NCI-H1436 (cell line): Measurements from ENCODE around the gene CXorf66.
"Not testable (repeated sequence)": the region's sequence is repeated elsewhere in the genome, so short reads cannot be mapped to it uniquely, and the experiment has no call there.

Experiments
- DNase-seq: peaks from one replicate; lab custom pipeline; 2025; lab: John Stamatoyannopoulos, UW

Gene CXorf66, protein sequence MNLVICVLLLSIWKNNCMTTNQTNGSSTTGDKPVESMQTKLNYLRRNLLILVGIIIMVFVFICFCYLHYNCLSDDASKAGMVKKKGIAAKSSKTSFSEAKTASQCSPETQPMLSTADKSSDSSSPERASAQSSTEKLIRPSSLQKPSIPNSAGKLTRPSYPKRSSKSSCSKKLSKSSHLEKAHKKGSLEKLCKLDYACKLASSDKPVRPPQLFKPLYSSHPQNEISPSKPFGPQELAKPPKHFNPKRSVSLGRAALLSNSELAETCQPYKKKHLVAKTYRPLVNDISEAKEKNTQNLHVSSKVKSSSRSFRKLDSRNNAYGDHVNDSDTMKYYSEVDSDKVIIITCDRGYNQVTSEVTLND

GRCh38 chrX:139965421-139965820 is at the start of gene CXorf66:
Gene CXorf66, minus strand, starts transcription at chrX:139965521. Its CDS starts 25 bp downstream, at chrX:139965496.
- DNase-seq = no peak

DNA sequence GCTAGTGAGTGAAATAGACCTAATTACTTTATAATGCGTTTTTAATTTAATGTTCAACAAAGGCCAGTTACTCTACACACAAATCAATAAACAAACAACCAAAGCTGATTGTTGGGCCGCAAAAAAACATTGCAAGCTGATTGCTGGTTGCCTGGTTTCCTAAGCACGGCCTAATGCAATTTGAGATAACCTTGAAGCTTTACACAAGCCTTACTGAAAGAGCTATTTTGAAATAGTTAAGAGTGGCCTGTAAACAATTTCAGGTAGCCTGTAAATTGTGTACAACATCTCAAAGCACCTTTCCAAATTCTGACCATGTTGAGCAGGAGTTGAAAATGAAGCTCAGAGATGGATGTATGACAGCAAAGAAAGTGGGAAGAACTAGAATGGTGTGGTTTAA is 17.5 kb upstream of the CXorf66 start:
- no peak for DNase-seq

DNA sequence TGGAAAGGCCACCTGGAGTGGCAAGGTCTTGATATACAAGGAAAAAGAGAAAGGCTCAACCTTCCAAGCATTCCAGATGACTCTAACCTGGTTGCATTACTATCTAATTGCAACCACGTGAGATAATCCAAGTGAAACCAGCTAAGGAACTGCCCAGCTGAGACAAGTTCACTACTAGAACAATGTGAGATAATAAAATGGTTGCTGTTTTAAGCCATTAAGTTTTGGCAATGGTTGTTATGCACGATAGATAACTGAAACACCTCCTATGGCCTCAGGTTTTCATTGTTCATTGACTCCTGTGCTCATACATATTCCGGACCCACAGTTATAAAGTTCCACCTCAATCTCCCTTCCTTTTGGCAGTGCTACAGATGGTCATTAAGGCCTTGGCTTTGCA is 9.2 kb upstream of the CXorf66 start:
- DNase-seq = no peak

GRCh38 chrX:139972629-139973624 is 7.6 kb upstream of the CXorf66 start:
- DNase-seq = no peak

- no peak for DNase-seq
Observed at GRCh38 chrX:139972113-139972512, 6.8 kb upstream of the CXorf66 start.

GRCh38 chrX:139971394-139971749 is 6.1 kb upstream of the CXorf66 start:
- DNase-seq = no peak

GRCh38 chrX:139969286-139969685 is 4.0 kb upstream of the CXorf66 start:
- DNase-seq = no peak

- no peak for DNase-seq
Observed at GRCh38 chrX:139967750-139968149, 2.4 kb upstream of the CXorf66 start.

- DNase-seq = no peak
Observed at GRCh38 chrX:139967300-139967699, 2.0 kb upstream of the CXorf66 start.

DNA sequence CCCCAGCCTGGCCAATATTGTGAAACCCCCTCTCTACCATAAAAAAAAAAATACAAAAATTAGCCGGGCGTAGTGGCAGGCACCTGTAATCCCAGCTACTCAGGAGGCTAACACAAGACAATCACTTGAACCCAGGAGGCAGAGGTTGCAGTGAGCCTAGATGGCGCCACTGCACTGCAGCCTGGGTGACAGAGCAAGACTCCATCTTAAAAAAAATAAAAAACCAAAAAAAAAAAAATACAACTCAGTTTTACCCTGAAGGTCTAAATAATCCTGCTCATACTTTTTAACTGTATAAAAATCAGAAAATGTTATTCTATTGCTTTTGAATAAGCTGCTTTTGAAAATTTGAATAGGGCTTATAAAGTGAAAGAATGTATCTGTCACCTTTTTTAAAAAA is 838 bp upstream of the CXorf66 start:
- DNase-seq = not testable (repeated sequence)

- not testable (repeated sequence) for DNase-seq
Observed at GRCh38 chrX:139961091-139961490, 4.2 kb downstream of the CXorf66 start.

DNA sequence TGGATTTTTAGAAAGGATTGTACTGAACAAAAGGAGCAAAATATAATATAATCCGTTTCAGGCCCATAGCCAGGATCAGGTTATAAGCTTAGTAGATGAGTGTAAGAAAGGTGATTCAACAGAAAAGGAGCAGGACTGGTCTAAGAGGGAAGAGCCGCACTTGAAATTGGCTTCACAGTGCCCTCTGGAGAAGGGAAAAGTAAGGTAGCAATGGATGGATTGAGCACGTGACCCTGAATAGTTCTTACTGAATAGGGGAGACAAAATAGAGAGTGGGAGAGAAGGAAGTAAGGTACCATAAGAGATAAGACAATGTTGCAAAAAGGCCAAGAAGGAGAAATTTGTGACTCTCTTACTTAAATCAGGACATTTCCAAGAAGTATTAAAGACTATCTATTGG is 15.6 kb downstream of the CXorf66 start:
- no peak for DNase-seq

DNA sequence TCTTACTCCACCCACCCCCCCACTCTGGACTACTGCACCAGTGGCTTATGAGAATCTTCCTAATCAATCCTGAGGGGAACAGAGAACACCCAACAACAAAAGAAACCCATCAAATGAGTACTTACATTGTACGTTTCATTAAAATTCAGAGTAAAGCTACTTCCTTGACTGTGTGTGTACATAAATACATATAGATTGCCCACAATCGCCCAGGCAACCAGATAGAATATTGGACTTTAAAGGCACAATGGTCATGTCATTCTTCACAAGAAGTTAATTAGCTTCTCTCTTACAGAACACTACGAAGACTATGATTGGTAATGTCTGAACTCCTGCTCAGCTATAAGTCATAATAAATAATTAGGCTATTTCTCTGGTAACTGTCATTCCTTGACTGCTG is 20.2 kb downstream of the CXorf66 start:
- no peak for DNase-seq

- no peak for DNase-seq
Observed at GRCh38 chrX:139936259-139936658, 29.1 kb downstream of the CXorf66 start.

DNA sequence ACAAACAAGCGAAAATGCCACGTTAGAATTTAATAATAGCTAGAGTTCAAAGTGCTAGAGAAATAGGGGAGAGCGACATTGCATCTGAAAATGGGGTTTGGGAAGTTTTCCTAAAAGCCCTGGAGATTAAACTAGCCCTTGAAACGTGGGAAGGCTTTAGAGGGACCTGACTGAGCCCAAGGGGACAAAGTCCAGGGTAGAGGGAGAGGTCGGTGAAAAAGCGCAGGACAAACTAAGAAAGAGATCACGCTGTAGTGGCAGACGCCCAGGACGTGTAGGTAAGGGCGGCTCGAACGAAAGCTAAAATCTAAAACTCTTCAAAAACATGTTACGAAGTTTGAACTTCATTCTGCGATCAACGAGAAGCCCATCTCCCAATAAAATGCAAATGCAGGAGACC is 31.4 kb downstream of the CXorf66 start:
- DNase-seq = no peak

GRCh38 chrX:139932901-139933796 is 32.2 kb downstream of the CXorf66 start, which contains the start of gene ATP11C:
Gene ATP11C, minus strand, starts transcription at chrX:139933053. Its CDS starts 1,011 bp downstream, at chrX:139932042.
- DNase-seq = peak; percentile 86

DNA sequence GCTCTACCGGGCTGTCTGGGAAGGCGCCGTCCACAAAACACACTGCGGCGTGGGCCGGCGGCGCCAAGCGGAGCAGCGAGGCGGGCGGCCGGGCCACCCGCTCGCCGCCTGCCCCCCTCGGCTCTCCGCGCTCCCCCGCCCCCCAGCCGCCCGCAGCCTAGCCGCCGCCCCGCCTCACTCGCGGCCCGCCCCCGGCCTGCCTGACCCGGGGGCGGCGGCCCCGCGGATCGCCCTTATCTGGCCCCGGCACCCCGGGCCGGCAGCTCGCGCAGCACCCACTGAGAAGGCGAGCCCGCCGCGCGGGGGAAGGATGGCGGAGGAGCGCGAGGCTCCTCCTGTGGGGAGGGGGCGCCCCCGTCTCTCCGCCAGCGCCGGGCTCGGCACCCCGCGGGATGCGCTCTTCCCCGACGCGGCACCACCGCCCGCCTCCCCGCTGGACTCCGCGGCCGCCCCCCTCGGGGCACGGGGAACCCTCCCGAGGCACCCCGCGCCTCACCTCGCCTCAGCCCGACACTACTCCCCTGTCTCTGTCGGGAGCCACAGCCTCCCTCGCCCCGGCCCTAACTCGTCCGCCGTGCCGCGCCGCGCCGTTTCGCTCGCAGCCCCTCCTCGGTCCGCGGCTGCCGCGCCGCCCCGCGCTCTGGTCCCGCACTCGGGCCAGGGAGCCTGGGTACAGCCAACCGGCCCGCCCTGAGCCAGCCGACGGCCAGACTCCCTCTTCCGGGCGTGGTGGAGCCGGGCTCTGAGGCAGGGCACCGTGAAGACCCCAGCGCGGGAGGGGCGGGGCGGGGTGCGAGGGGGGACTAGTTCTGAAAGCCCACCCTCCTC is 33.0 kb downstream of the CXorf66 start:
- peak; percentile 51 for DNase-seq

DNA sequence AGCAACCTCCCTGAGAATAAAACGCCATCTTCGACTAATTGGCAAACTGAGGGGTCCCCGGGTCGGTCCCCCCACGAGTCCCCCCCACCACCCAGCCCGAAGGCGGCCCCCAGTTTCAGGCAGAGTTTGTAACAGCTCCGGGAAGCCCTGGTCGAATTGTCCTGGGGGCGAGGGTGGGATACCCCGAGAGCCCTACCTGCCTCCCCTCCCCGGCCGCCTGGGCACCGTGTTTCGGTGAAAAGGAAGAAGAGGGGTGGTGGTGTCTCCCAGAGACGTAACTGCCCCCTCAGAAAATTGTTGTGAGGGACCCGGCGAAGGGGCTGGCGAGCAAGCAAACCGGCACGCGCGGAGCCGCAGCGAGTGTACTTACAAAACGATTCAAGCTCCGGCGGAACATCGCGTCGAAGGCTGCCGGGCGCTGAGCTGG is 33.7 kb downstream of the CXorf66 start:
- no peak for DNase-seq

DNA sequence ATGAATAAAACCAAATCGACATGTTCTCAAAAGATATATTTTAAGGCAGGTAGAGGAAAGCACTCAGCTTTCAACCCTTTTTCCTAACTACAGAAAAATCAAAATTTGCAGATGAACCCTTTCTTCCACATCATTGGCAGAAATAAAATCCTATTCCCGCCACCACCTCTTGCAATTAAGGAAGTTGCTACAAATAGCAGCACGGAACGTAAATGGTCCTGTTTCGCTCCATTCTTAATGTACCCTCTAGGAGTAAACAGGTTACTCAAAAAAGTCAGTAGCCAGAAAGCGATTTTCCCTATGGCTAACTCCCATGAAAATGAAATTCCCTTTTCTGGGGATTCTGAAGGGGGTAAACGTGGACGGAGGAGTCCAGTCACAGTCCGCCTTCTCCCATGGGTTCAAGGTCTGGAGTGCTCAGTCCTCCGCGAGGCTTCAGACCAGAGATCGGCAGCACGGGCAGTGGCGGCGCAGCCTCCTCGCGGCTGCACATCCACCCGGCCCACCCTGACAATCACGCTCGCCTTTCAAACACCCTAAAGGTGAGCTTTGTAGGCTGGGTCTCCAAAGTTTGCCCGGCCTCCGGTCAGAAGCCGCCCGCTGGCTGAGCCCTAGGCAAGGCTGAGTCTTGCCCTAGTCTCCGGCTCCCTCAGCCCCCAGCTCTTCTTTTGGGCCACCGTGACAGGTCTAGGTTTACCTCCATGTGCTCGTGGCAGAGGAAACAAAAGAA is 34.2 kb downstream of the CXorf66 start:
- DNase-seq = no peak

DNA sequence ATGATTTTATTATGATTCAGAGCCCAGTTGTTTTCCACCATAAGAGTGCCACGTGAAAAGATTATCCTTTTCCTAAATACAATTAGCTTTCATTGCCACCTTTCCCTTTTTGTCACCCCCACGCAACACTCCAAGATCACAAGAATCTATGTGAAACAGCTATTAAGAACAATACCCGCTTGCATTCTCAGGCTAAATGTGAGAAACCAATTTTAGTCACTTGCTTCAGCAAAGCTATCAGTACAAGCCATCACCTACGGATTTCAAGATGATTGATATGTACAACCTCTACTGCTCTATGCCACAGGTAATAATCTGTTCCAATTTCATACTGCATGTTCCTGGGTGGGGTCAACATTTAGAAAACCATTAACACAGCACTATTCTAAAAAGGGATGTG is 34.9 kb downstream of the CXorf66 start:
- no peak for DNase-seq
